PFSK-1 (cell line): ENCODE measurements around the gene PIGM.

Experiments
- FOXP2 ChIP-seq: optimal IDR thresholded peaks from 2 replicates; pipeline ENCODE3; 2011; ENCODE audit warnings: borderline replicate concordance, control low read depth, inconsistent platforms; ENCODE audit not compliant: insufficient read depth; ENCODE audit errors: extremely low read length, extremely low read depth
- POLR2AphosphoS5 ChIP-seq: IDR thresholded peaks from 2 replicates; pipeline ENCODE4 v1.6.1; 2012; ENCODE audit warnings: low read depth, mild to moderate bottlenecking, control low read depth, low read length, moderate library complexity
- REST ChIP-seq, 2 experiments: IDR thresholded peaks; 2 replicates each; pipeline versions ENCODE4 v1.6.1 to v1.8.0; 2011 to 2012; ENCODE audit warnings: low read depth in 2 of 2, low read length in 2 of 2, control low read depth in 1 of 2, inconsistent platforms in 1 of 2, mild to moderate bottlenecking in 1 of 2, moderate library complexity in 1 of 2; ENCODE audit not compliant: insufficient read depth in 1 of 2
- SIN3A ChIP-seq: IDR thresholded peaks from 2 replicates; pipeline ENCODE4 v1.6.1; 2012; ENCODE audit warnings: mild to moderate bottlenecking, low read length, moderate library complexity, borderline replicate concordance; ENCODE audit not compliant: insufficient read depth
- TAF1 ChIP-seq: IDR thresholded peaks from 2 replicates; pipeline ENCODE4 v1.6.1; 2012; ENCODE audit warnings: low read length, control low read depth, borderline replicate concordance; ENCODE audit not compliant: insufficient read depth

The PIGM gene

DNA sequence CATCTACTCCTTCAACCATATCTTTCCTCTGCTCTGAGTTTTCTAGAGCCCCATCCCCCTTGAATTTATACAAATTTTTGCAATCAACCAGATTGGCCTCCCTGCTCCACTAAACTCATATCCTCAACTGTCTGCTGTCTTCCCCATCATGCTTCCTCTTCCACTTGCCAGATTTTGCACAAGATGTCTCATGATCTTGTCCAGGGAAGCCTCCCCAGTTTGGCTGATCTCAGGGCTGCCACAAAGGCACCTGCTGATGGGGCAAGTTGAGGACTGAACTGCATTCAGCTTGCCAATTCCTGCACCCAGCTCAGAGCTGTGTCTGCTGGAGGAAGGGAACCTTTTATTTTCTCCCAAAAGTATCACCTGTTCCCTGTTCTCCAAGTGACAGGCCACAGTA is 45.7 kb upstream of the PIGM start:
- TF ChIP-seq POLR2AphosphoS5 = no peak
- no peak for TF ChIP-seq REST (IDR thresholded peaks at IDR 0.05; ENCODE audit: insufficient read depth in 1 of 2, low read depth in 2 of 2, low read length in 2 of 2)
- no peak for TF ChIP-seq TAF1
- no peak for TF ChIP-seq SIN3A
- TF ChIP-seq FOXP2 = no peak

- TF ChIP-seq TAF1 (no peak), REST (IDR thresholded peaks at IDR 0.05; ENCODE audit: insufficient read depth in 1 of 2, low read depth in 2 of 2, low read length in 2 of 2) (no peak), SIN3A (no peak)
Measured at GRCh38 chr1:160076295-160076694, 44.5 kb upstream of the PIGM start.

DNA sequence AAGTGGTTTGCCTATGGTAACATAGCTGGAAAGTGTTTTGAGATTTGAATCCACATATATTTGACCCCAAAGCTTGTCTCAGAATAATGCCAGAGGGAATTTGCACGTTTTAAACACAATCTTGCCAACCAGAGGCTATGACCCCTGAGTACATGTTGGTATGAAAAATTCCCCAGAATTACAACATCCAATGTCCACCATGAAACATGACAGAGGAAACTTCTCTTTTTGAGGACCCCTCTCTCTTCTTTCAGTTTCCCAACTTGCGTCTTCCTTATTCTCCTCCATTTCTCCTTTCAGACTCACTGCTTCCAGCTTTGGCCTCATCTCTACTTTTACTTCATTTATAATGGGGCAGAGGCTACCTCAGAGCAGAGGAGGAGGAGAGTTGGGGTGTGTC is 44.0 kb upstream of the PIGM start:
- TF ChIP-seq POLR2AphosphoS5 (no peak), REST (IDR thresholded peaks at IDR 0.05; ENCODE audit: insufficient read depth in 1 of 2, low read depth in 2 of 2, low read length in 2 of 2) (no peak), FOXP2 (no peak), TAF1 (no peak), SIN3A (no peak)

DNA sequence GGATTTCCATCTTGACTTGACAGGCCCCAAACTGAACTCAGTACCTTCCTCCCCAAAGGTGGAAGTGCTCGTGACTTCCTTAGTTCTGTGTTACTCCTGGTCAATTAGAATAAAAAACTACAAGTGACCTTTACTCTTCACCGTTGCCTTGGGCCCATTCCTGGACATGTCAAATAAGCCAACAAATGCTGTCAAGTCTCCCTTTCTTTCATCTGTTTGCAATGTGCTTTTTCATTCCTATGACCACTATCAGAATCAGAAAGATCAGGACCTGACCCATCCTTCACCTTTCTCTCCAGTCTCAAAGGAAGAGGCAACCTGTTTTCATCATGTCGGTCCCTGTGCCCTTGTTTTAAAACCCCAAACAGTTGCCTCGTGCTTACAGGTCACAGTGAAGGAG is 43.1 kb upstream of the PIGM start:
- TF ChIP-seq SIN3A = no peak
- TF ChIP-seq FOXP2 = no peak
- no peak for TF ChIP-seq POLR2AphosphoS5
- no peak for TF ChIP-seq REST (IDR thresholded peaks at IDR 0.05; ENCODE audit: insufficient read depth in 1 of 2, low read depth in 2 of 2, low read length in 2 of 2)
- TF ChIP-seq TAF1 = no peak

GRCh38 chr1:160071289-160071688 is 39.5 kb upstream of the PIGM start:
- TF ChIP-seq REST (IDR thresholded peaks at IDR 0.05; ENCODE audit: insufficient read depth in 1 of 2, low read depth in 2 of 2, low read length in 2 of 2) (no peak), POLR2AphosphoS5 (no peak), SIN3A (no peak), FOXP2 (no peak), TAF1 (no peak)
